Measurements from ENCODE around the gene CPT2. TPM values are rescaled to one million over a fixed set of nuclear protein-coding genes. Genes with fewer than 3 reads are reported as not detected.

Gene CPT2
- polyA plus RNA-seq, 1 of the 3 experiments (the other 2 are of a cell fraction): 18.6 TPM

DNA sequence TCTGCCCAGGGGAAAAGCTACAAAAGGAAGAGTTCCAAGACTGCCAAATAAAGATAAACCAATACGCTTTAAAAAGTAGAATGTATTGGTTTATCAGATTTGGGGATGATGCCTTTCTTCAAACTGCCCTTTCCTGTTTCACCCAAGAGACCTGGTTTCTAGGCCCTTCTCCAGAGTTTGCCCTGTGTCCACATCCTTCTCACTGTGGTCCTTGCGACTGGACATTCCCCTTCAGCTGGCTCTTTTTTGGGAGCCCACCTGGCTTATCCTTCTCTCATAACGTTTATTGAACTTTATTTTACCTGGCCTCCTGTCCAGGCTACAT, 24.3 kb downstream of the CPT2 start:
- Histone ChIP-seq H2AFZ (ENCODE audit: low read depth) (peak overlapping the region; percentile 77), H3K9ac (peak overlapping the region; percentile 84), H3F3A (replicated peaks; ENCODE audit: insufficient read depth) (peaks cover 4% of the 10 kb centered on the region), H3K79me2 (ENCODE audit: insufficient read depth) (peaks cover 17% of the 10 kb centered on the region; the same call in 1 of the 2 replicates), H3K27ac (ENCODE audit: low read depth in 2 of 2, low read length in 1 of 2) (peak overlapping the region; percentile 87 to 94), H3K9me2 (no peaks in the 10 kb centered on the region), H3K4me1 (ENCODE audit: control insufficient read depth in 1 of 2, insufficient read depth in 2 of 2, low read depth in 1 of 2, low read length in 1 of 2) (peaks cover 16% of the 10 kb centered on the region in 2 experiments; a peak in 2 of 4 replicates), H3K4me3 (ENCODE audit: low read depth in 2 of 2, low read length in 1 of 2) (peak overlapping the region; percentile 63 to 77), H3K4me2 (peak overlapping the region; percentile 89), H3K36me3 (replicated peaks in 1 of 2; ENCODE audit: control insufficient read depth in 1 of 2, insufficient read depth in 2 of 2, low read length in 1 of 2) (peaks cover 12 to 27% of the 10 kb centered on the region in 2 experiments), H3K9me3 (no peaks in the 10 kb centered on the region), H3K27me3 (ENCODE audit: insufficient read depth) (no peaks in the 10 kb centered on the region), H4K20me1 (ENCODE audit: insufficient read depth) (no peaks in the 10 kb centered on the region)
- WGBS (ENCODE audit: low lambda C conversion rate): 33% methylated on average over 3 of the region's 3 CpGs
- ChIA-PET POLR2A (interaction anchor here (1.0 kb wide), 1 partner anchor 18 kb away, joined by 3 read pairs; the partner anchor contains the start of gene MAGOH), CTCF (interaction anchor here (0.8 to 1.4 kb wide), 2 partner anchors 17 to 173 kb away, joined by 3 read pairs; partner anchors contain the start of gene MAGOH)
- DNase-seq: peak; percentile 14
- TF ChIP-seq SIN3A (IDR thresholded peaks at IDR 0.05; ENCODE audit: borderline replicate concordance, low read depth, low read length) (no peak), CHD2 (IDR thresholded peaks at IDR 0.05; ENCODE audit: low read length, partially characterized antibody) (no peak)
- TF ChIP-seq, protein P1, sequence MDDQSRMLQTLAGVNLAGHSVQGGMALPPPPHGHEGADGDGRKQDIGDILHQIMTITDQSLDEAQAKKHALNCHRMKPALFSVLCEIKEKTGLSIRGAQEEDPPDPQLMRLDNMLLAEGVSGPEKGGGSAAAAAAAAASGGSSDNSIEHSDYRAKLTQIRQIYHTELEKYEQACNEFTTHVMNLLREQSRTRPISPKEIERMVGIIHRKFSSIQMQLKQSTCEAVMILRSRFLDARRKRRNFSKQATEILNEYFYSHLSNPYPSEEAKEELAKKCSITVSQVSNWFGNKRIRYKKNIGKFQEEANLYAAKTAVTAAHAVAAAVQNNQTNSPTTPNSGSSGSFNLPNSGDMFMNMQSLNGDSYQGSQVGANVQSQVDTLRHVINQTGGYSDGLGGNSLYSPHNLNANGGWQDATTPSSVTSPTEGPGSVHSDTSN (IDR thresholded peaks at IDR 0.05): no peak

DNA sequence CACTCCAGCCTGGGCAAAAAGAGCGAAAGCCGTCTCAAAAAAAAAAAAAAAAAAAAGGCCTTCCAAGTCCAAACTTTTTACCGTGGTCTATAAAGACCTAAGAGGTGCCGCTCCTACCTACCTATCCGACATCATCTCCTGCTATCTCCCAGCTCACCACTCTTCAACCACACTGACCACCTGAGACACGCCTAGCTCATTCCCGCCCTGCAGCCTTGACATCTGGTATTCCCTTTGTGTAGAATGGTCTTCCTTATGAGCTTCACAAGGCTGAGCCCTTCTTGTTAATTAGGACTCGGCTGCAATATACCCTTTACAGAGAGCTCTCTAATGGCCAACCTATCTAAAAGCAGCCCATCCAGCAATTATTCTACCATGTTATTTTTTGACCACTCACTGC, 41.0 kb downstream of the CPT2 start:
- POLR2A ChIA-PET: no interaction called here
- TF ChIP-seq RCOR1 (IDR thresholded peaks at IDR 0.05; ENCODE audit: low read length) (no peak), MXI1 (IDR thresholded peaks at IDR 0.05; ENCODE audit: low read depth, low read length) (no peak), CHD2 (IDR thresholded peaks at IDR 0.05; ENCODE audit: low read length, partially characterized antibody) (no peak), ELF1 (IDR thresholded peaks at IDR 0.05) (no peak), EZH2phosphoT487 (IDR thresholded peaks at IDR 0.05; ENCODE audit: borderline replicate concordance, low read depth) (no peak), FOXJ3 (CRISPR knock-in tag; IDR thresholded peaks at IDR 0.05) (no peak), TCF12 (IDR thresholded peaks at IDR 0.05) (no peak), RAD21 (IDR thresholded peaks at IDR 0.05; ENCODE audit: low read length) (no peak)
- TF ChIP-seq, protein P2, sequence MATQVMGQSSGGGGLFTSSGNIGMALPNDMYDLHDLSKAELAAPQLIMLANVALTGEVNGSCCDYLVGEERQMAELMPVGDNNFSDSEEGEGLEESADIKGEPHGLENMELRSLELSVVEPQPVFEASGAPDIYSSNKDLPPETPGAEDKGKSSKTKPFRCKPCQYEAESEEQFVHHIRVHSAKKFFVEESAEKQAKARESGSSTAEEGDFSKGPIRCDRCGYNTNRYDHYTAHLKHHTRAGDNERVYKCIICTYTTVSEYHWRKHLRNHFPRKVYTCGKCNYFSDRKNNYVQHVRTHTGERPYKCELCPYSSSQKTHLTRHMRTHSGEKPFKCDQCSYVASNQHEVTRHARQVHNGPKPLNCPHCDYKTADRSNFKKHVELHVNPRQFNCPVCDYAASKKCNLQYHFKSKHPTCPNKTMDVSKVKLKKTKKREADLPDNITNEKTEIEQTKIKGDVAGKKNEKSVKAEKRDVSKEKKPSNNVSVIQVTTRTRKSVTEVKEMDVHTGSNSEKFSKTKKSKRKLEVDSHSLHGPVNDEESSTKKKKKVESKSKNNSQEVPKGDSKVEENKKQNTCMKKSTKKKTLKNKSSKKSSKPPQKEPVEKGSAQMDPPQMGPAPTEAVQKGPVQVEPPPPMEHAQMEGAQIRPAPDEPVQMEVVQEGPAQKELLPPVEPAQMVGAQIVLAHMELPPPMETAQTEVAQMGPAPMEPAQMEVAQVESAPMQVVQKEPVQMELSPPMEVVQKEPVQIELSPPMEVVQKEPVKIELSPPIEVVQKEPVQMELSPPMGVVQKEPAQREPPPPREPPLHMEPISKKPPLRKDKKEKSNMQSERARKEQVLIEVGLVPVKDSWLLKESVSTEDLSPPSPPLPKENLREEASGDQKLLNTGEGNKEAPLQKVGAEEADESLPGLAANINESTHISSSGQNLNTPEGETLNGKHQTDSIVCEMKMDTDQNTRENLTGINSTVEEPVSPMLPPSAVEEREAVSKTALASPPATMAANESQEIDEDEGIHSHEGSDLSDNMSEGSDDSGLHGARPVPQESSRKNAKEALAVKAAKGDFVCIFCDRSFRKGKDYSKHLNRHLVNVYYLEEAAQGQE (IDR thresholded peaks at IDR 0.05; ENCODE audit: low read depth, low read length): no peak
- TF ChIP-seq, protein P3, sequence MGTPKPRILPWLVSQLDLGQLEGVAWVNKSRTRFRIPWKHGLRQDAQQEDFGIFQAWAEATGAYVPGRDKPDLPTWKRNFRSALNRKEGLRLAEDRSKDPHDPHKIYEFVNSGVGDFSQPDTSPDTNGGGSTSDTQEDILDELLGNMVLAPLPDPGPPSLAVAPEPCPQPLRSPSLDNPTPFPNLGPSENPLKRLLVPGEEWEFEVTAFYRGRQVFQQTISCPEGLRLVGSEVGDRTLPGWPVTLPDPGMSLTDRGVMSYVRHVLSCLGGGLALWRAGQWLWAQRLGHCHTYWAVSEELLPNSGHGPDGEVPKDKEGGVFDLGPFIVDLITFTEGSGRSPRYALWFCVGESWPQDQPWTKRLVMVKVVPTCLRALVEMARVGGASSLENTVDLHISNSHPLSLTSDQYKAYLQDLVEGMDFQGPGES (IDR thresholded peaks at IDR 0.05; ENCODE audit: low read depth, low read length): no peak
- TF ChIP-seq, protein P4, sequence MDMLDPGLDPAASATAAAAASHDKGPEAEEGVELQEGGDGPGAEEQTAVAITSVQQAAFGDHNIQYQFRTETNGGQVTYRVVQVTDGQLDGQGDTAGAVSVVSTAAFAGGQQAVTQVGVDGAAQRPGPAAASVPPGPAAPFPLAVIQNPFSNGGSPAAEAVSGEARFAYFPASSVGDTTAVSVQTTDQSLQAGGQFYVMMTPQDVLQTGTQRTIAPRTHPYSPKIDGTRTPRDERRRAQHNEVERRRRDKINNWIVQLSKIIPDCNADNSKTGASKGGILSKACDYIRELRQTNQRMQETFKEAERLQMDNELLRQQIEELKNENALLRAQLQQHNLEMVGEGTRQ (IDR thresholded peaks at IDR 0.05; ENCODE audit: borderline replicate concordance, low read depth, low read length): no peak
- WGBS (ENCODE audit: low lambda C conversion rate): 3% methylated on average over 8 of the region's 8 CpGs
- Histone ChIP-seq H3K4me3 (ENCODE audit: low read depth in 2 of 2, low read length in 1 of 2) (peak overlapping the region; percentile 99 to 100), H3K9me3 (no peaks in the 10 kb centered on the region), H3K9me2 (no peaks in the 10 kb centered on the region), H3K4me2 (peak overlapping the region; percentile 86), H3K79me2 (ENCODE audit: insufficient read depth) (peaks cover 40% of the 10 kb centered on the region), H3K4me1 (ENCODE audit: control insufficient read depth in 1 of 2, insufficient read depth in 2 of 2, low read depth in 1 of 2, low read length in 1 of 2) (peaks cover 9 to 10% of the 10 kb centered on the region in 2 experiments; a peak in 3 of 4 replicates), H3K9ac (peak overlapping the region; percentile 93), H2AFZ (ENCODE audit: low read depth) (no peak overlapping the region; the same call in 1 of the 2 replicates), H3K36me3 (replicated peaks in 1 of 2; ENCODE audit: control insufficient read depth in 1 of 2, insufficient read depth in 2 of 2, low read length in 1 of 2) (peaks cover 32% of the 10 kb centered on the region in 2 experiments), H3K27ac (ENCODE audit: low read depth in 2 of 2, low read length in 1 of 2) (peak overlapping the region in 1 of 2 experiments; percentile 64; a peak in 2 of 4 replicates), H3K27me3 (ENCODE audit: insufficient read depth) (no peaks in the 10 kb centered on the region), H3F3A (replicated peaks; ENCODE audit: insufficient read depth) (peaks cover 5% of the 10 kb centered on the region), H4K20me1 (ENCODE audit: insufficient read depth) (no peaks in the 10 kb centered on the region; the same call in 1 of the 2 replicates)
- DNase-seq: peak; percentile 15
- CTCF ChIA-PET: interaction anchor here (1.0 to 1.4 kb wide), 2 partner anchors 17 to 156 kb away, joined by 3 read pairs; partner anchors contain the start of gene CZIB

Data from SK-N-SH (cell line).